ENCODE data around the gene ICE1.
"Not testable (repeated sequence)": the region's sequence is repeated elsewhere in the genome, so short reads cannot be mapped to it uniquely, and the experiment has no call there.

The ICE1 gene

DNA sequence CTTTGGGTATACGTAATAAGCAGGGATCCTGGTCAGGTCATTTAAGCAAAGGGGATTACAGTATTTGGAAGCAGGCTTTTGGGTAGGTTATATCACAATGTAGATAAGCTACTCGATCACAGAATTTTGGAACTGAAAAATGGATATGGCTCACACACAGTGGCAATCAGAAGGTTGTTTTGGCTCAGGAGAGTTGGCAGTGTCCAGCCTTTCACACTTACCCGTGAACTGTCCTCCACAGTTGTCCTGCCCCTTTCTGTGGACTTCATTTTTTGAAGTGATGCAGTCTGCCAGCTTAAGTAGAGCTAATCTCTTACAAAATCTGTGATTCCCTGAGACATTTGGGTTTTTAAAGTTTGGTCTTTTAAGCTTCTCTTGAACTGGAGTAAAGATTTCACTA lies 30.7 kb downstream of the ICE1 start:
- no peak for DNase-seq (ENCODE audit: low read depth in 2 of 2)

DNA sequence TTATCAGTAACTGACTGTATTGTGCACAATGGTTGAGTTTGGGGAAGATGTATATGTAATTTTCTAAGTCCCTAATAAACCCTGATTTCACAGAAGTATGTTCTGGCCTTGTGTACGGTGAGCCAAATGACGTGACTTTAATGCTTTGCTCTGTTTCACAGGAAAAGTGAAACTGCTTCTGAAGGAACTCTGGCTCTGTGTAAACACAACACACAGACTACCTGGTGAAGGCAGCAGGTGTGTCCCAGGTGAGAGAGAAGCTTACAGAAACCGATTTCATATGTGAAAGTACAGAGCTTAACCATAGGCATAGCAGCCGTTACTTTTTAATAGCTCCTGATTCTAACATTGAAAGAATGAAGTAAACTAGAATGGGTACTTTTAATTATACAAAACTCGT lies 31.9 kb downstream of the ICE1 start:
- DNase-seq (ENCODE audit: low read depth in 2 of 2): no peak

DNA sequence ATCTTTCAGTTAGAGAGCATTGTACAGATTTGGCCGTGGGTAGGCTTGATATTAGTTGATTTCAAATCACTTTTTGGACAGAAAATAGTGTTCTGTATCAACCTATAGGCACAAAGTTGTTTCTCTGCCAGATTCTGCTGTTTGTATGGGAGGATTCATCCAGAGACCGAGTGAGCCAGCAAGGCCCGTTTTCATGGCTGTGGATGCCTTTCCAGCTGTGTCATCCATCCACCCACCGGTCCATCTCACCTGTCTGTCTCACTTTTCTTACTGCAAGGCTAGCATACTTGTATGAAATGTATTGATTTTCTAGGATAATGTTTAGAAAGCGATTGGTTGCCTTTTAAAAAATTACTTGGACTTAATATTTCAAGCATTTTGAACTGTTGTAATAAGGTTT lies 34.4 kb downstream of the ICE1 start:
- no peak for DNase-seq (ENCODE audit: low read depth in 2 of 2)

DNA sequence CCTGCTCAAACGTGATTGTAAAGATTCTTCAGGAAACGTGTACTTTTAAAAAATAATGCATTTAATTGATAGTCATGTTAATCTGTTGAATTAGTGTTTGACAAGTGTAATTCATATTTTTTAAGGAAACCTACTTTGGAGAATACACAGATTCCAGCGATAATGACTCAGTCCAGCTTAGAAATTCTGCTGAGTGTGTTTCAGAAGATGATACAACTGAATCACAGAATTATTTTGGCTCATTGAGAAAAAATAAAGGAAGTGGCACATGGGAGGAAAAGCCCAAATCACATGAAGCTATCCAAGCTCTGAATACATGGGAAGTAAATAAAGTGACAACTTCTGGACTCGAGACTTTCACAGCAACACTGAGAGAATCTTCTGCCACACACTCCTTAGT lies 37.8 kb downstream of the ICE1 start:
- no peak for DNase-seq (ENCODE audit: low read depth in 2 of 2)

DNA sequence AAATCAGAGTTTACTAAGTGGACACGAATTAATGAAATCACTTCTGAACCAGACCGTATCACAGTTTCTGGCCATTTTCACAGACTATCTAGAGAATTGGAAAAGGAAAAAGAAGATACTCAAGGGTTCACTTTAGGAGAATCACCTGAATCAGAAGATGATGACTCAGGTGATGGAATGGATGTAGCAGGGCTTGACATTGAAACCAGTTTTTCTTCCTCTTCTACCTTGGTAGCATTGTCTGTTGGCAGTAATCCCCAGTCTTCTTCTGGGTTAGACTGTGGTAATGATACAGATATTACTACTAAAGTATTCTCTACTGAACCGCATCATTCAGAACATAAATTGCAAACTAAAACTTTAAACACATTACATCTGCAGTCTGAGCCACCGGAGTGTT lies 38.5 kb downstream of the ICE1 start:
- DNase-seq (ENCODE audit: low read depth in 2 of 2): no peak

DNA sequence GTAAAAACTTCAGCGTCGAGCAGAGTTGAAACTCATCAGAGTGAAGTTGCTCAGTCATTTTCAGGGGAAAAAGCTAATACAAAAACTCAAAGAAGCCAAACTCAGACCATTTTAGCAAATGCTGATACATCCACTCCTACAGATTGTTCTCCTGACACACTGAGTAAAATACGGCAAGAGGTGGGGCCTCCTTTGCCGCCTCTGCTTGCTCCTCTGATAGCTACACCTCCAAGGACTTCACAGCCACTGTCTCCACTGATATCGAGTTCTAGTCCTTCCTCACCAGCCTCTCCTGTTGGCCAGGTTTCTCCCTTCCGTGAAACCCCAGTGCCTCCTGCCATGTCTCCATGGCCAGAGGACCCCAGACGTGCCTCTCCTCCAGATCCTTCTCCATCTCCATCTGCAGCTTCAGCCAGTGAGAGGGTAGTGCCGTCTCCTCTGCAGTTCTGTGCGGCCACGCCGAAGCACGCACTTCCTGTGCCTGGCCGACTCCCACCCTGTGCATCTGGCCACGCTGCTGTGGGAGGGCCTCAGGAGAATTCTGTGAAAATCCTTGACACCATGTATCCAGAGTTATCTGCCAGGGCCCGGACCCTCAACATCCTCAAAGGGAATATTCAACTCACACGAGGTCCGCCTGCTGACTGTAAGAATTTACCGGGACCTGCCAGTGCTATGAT lies 41.7 kb downstream of the ICE1 start:
- DNase-seq (ENCODE audit: low read depth in 2 of 2): no peak

DNA sequence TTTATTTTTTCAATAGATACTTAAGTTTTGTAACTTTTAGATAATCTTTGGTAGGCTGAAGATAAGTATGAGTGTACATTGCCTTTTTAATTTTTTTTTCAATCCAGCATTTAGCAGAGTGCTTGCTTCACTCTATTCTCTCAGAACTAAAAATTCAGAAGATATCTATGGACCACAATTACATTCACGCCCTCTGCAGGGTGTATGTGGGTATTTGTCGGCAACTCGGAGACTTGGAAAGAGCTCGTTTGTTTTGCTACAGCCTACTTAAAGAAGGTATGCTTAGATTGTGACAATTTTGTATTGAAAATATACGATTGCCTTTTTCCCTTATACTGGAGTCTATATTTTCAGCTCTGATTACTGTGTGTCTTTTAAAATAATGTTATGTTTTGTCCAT lies 43.8 kb downstream of the ICE1 start:
- DNase-seq (ENCODE audit: low read depth in 2 of 2): no peak

DNA sequence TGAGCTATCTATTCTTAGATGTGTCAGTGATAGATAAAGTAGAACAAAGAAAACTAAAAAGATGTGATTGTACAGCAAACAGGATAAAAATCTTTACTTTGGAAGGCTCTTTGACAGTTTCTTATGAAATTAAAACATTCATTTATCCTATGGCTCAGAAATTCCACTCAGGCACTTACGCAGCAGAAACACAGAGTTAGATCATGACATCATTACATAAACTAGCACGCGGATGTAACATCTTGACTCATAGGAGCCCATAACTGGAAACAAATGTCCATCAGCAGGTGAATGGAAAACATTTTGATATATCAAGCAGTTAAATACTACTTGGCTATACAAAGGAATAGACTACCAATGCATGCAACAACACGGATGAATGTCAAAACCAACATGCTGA lies 45.3 kb downstream of the ICE1 start:
- no peak for DNase-seq (ENCODE audit: low read depth in 2 of 2)

DNA sequence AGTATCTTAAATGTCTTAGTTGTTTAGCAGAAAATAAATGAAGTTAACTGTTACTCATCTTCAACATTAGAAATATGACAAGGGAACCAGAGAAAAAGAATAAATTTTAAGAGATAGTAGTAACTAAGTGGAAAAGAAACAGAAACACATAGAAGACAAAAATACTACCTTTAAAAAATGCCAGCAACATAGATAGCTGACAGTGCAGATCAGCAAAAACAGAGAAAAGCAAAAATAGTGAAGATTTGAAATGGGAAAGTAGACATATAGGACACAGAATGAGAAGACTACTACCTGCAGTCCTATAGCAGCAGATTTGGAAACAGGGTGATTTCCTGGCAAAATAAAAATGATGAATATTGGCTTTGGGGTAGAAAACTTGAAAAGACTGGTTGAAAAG lies 48.5 kb downstream of the ICE1 start:
- DNase-seq (ENCODE audit: low read depth in 2 of 2): no peak

DNA sequence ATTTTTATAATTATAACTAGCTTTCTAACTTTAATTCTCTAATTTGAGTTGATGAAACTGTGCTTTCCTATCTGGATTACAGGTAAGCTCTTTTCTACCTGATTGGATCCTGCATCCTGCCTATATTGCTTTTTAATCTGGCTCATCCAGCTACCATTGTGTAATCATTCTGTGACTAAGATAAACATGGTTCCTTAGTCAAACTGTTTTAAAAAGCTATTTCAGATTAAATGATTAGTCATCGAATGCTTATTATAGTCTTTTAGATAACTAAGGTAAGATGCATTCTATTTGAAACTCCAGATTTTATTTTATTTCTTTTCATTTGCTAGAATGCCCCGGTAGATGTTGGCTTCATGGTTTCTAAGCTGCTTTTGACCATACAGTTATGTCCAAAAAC lies 50.7 kb downstream of the ICE1 start:
- DNase-seq (ENCODE audit: low read depth in 2 of 2): no peak

DNA sequence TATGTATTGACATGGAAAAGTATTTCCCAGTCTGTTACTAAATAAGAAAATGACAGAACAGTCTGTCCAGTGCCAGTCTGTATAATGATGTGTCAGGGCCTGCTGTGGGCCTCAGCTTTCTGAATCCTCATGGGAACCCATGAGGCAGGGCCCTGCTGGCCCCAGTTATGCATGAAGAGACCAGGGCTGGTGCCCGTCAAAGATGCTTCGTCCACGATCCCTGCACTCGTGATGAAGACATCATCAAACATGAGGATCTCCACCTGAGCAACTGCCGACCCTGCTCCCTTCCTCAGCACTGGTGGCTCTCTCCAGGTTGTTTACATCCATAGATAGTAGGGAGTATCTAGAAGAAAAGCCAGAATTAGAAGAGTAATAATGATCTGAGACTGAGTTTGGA lies 52.5 kb downstream of the ICE1 start:
- no peak for DNase-seq (ENCODE audit: low read depth in 2 of 2)

DNA sequence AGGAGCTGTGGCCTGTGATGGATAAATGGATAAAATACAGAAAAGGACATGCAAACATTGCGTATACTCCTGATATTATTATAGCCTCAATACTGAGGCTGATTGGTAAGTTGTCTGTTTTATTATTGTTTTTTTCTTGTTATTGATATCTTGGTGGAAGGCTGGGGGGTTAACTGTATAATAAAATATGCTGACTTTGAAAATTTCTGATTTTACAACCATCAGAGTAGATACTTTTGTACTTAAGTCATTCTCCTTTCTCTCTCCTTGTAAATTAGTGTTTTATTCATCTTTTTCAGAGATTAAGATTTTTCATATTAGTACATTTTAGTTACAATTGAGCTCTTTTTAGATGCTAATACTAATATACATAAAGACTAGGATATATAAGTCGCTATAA lies 53.5 kb downstream of the ICE1 start:
- no peak for DNase-seq (ENCODE audit: low read depth in 2 of 2)

DNA sequence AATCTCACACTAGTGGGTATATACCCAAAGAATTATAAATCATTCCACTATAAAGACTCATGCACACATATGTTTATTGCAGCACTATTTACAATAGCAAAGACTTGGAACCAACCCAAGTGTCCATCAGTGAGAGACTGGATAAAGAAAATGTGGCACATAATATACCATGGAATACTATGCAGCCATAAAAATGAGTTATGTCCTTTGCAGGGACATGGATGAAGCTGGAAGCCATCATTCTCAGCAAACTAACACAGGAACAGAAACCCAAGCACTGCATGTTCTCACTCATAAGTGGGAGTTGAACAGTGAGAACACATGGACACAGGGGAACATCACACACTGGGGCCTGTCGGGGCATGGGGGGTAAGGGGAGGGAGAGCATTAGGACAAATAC lies 57.1 kb downstream of the ICE1 start:
- not testable (repeated sequence) for DNase-seq (ENCODE audit: low read depth in 2 of 2)

DNA sequence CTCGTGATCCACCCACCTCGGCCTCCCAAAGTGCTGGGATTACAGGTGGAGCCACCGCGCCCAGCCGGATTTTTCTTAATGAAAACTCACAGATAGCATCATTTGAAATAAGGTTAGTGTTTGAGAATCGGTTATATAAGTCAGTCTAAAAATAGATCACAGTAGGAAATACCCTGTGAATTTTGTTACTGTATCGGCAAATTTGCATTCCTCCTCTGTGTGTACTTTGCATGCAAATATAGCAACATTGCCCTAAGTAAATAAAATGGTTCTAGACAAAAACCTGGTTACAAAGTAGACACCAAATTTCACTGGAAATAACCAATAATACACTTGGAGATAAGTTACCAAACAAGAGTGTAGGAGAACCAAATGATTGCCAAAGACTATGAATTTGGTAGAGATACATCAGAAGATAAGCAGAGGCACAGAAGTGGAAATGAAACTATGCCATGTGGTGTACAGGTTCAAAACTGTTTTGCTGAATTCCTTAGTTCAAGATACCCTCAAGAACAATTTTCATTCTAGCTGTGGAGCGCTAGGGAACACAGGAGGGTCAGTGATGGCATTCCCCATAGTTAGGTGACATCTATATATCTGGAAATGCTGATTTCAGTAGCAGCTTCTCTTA lies 58.1 kb downstream of the ICE1 start:
- no peak for DNase-seq (ENCODE audit: low read depth in 2 of 2)

DNA sequence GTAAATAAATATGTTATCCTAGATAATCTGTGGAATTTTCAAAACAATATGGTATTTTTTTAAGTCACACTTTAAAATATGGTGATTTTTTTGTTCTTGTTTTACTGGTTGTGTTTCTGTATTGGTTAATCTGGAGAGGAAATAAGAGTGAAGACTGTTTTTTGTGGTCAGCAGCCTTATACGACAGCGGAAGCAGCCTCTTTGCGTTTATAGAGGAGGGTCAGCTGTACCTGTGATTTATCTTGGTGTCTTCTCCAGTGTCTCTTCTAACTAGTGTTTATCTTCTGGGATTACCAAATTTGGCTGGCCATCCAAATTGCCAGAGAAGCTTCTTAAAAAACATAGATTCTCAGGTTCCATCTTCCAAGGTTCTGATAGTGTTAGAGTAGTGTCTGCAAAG lies 58.7 kb downstream of the ICE1 start:
- no peak for DNase-seq (ENCODE audit: low read depth in 2 of 2)

DNA sequence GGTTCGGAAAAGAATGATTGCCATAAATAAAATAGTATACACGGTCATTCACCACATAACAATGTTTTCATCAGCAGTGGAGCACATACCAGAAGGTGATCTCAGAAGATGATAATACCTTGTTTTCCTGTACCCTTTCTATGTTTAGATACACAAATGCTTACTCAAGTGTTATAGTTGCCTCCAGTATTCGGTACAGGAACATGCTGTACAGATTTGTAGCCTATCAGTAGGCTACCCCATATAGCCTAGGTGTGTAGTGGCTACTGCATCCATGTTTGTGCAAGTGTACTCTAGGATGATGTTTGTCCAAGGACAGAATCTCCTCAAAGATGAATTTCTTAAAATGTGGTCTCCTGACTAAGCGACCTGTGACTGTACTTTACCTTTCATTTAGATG lies 59.2 kb downstream of the ICE1 start:
- no peak for DNase-seq (ENCODE audit: low read depth in 2 of 2)

DNA sequence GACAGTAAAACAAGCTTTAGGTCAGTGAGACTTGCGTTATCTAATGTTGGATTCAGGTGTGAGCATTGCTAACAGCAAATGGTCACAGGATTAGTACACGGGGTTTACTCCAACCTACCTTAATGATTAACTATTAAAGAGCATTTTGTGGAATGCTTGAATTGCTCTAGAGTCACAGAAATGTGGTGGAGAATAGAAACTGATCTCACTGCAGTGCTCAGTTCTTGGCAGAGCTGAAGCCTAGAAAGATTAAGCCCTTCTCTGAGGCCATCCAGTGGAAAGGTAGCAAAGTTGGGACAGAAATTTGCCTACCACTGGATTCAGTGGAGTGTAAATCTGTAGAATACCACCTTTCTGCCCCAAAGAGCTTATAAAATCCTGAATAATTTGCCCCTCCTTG lies 60.9 kb downstream of the ICE1 start:
- DNase-seq (ENCODE audit: low read depth in 2 of 2): no peak

DNA sequence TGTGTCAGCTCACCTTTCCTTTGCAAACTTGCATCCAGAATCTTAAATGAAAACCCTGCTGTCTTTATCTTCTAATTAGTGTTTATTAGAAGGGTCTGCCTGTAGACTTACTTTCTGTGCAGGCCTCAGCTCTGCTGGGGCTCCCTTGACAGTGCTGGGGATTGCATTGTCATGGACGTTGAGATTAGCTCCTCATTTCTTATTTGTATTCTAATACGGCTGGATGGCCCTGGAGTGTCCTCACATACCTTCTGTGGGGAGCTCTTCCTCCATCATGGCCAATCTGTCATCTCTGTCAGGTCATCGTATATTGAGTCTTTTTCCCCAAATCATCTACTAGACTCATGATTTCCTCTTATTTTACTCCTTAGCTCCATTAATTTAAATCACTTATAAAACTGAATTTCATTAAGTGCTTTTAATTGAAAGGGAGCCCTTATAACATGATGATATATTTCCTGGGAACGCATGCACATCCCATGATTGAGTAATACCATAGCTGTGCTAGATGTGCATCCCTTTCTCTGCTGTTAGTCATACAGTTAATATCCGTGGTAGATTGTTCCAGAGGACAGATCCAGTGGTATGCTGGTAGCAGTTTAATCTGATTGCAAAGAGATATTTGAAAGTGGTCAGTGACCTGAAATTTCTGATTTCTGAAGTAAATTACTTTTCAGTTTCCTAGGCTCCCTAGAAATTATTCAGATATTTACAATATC lies 61.6 kb downstream of the ICE1 start:
- DNase-seq (ENCODE audit: low read depth in 2 of 2): no peak

DNA sequence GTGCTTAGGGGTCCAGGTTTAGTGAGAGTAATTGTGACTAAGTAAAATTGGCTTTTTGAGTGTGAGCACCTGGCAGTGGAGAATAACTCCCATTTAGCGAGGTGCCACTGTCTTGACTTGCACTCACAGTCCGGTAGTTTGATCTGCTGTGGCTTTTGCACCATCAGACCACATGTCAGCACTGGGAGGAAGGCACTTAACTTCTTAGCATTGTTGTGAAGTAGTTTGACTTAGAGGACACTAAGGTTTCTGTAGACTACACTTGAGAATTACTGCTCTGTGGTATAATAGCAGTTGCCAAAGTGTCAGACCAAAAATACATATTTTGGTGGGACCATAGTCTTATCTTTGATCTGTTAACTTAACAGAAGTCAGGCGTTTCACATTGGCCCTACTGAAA lies 63.6 kb downstream of the ICE1 start:
- no peak for DNase-seq (ENCODE audit: low read depth in 2 of 2)

DNA sequence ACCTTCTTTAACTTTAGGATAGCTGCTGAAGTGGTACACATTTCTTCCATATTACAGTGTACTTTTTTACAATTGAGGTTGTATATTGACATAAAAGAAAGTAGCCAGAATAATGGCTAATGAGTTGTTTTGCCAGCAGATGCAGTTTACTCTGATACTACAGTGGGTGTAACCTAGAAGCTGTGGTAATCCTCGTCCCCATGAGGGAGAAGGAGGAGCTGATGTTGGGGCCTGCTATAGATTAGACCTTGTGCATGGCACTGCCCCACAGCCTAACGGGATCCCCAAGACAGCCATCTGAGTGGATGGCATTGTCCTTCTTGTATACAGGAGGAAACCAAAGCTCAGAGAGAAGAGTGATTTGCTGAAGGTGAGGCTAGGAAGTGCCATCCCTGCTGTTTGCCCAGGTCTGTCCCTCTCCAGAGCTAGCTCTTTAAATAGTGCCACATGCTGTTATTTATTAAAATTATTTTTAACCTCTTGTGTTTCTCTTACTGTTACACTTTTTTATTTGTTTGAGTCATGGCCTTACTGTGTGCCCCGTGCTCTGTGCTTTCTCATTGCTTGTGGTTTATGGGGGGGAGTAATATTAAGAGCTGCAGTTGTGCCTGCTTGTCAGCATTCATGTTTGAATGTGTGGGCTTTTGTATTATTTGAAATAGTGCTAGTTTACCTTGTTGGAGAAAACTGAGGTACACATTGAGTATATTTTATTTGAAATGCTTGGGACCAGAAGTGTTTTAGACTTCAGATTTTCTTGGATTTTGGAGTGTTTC lies 65.3 kb downstream of the ICE1 start:
- DNase-seq (ENCODE audit: low read depth in 2 of 2): no peak

DNA sequence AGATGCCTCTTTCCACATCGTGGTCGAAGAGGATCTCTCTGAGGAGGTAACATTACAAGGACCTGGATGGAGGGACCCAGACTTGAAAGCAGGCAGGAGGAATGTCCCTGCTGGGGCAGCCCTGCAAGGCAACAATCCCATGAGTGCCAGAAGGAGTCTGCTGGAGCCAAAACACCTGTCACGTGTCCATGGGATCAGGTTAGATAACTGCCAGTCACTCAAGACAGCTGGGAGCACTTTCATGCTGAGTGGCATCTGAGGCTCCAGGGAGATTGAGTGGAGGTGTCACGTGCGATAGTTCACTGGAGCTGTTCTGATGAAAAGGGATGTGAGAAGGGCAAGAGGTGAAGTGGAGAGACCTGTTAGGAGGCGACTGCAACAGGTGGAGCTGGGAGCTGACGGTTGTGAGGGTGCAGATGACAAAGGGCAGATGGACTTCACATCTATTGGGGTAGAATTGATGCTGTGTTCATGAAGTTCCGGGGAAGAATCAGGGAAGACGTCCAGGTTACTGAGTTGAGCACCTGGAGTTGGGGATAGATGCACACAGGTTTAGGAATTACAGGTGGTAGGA lies 68.4 kb downstream of the ICE1 start:
- DNase-seq (ENCODE audit: low read depth in 2 of 2): no peak

All from stimulated activated CD8-positive, alpha-beta memory T cell treated with anti-CD3 and anti-CD28 coated beads, Interleukin-7, amount 100 ng/mL, for 1 hour (primary cell).